Inferior parietal cortex (tissue), 1 donor: ENCODE data around the gene AKAIN1.
A peak's percentile ranks its signal among the peaks of the same experiment; 100 is the strongest.

ENCODE experiments used
- DNase-seq: peaks from one replicate; pipeline ENCODE4 v3.0.0-alpha.2; 2016; ENCODE audit errors: extremely low spot score

AKAIN1 gene

GRCh38 chr18:5162111-5162510 is 34.9 kb downstream of the AKAIN1 start:
- DNase-seq = no peak

GRCh38 chr18:5159080-5159479 is 38.0 kb downstream of the AKAIN1 start:
- DNase-seq = no peak

GRCh38 chr18:5158587-5158986 is 38.5 kb downstream of the AKAIN1 start:
- no peak for DNase-seq

GRCh38 chr18:5158172-5158571 is 38.9 kb downstream of the AKAIN1 start:
- no peak for DNase-seq

DNA sequence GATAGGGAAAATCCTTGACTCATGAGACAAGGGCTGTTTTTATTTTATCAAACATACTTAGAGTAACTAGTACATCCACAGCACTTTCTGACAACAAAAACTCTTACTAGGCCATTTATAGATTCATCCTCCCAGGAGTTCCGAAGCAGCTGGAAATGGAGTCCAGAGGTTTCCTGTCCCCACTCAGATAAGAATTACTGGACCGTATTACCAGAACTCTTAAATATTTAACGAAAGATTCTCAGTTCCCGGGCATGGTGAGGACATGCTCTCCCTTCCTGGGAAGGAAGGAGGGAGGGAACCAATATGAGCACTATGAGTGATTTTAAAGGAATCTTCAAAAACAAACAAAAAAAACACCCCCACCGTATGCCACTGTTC is 41.2 kb downstream of the AKAIN1 start:
- no peak for DNase-seq

GRCh38 chr18:5155218-5155906 is 41.7 kb downstream of the AKAIN1 start:
- DNase-seq = no peak

GRCh38 chr18:5152343-5153020 is 44.6 kb downstream of the AKAIN1 start:
- DNase-seq = no peak

DNA sequence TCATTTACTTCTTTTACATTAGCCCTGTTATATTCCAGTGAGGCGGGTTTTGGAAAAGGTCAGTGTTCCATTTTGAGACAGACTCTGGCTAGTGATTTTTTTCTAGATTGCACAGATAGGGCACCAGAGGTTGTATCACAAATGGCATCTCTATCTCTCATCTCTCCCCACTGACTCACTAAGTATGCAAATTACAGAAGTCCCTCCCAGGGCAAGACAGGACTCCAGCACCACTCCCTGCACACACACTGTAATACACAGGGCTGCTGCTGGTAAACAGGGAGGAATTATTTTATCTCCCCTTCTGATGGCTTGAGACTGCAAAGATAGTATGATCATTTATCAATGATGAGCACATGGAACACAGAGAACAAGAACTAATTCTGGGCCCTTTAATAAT is 46.2 kb downstream of the AKAIN1 start:
- no peak for DNase-seq

- no peak for DNase-seq
These were observed 51.0 kb downstream of the AKAIN1 start for GRCh38 chr18:5146093-5146492.

- peak; percentile 4 for DNase-seq
These were observed 51.8 kb downstream of the AKAIN1 start for GRCh38 chr18:5145168-5145825.

DNA sequence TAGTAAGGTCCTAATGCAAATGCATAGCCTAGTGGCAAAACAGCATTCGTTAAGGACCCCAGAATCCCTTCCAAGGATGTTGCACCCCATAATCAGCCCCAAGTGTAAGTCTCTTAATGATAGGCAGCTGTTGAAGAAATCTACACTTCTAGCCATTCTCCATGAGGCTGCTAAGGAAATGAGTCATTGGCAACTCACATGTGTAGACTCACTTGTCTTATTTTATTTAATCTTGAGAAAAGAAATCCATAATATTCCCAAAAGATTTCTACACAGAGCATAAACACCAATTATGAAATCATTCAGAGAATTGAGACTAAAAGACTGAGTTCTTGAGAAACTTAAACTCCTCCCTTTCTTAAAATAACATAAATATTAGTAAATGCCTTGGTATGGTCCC is 52.4 kb downstream of the AKAIN1 start:
- no peak for DNase-seq

DNA sequence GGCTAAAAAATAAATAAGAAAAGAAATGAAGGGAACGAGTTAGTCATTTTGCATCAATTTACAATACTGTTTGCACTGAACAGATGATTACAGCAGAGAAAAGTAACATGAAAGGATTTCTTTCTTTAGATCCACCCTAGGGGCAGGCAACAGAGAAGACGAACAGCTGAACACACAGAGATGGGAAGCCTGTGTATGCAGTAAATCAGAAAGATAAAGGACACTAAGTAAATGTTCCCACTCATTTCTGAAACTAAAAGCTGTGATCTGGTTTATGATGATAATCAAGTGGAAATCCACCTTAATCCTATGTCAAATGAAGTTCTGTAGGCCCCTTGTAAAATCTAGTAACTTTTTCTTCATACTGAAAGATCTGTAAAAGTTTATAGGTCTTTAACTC is 54.2 kb downstream of the AKAIN1 start:
- no peak for DNase-seq

- DNase-seq = no peak
These were observed 54.9 kb downstream of the AKAIN1 start for GRCh38 chr18:5142131-5142530.

- DNase-seq = no peak
These were observed 59.8 kb downstream of the AKAIN1 start for GRCh38 chr18:5137261-5137660.

GRCh38 chr18:5132987-5133386 is 64.1 kb downstream of the AKAIN1 start:
- DNase-seq = no peak

DNA sequence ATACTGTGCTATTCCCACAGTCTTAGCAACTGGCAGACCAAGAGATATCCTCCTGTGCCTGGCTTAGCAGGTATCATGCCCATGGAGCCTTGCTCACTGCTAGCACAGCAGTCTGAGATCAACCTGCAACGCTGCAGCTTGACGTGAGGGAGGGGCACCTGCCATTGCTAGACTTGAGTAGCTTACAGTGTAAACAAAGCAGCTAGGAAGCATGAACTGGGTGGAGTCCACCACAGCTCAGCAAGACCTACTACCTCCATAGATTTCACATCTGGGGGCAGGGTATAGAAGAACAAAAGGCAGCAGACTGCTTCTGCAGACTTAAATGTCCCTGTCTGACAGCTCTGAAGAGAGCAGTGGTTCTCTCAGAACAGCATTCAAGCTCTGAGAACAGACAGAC is 74.8 kb downstream of the AKAIN1 start:
- DNase-seq = no peak

GRCh38 chr18:5110266-5110665 is 86.8 kb downstream of the AKAIN1 start:
- DNase-seq = no peak

GRCh38 chr18:5107988-5108387 is 89.1 kb downstream of the AKAIN1 start:
- no peak for DNase-seq

GRCh38 chr18:5106730-5107129 is 90.3 kb downstream of the AKAIN1 start:
- DNase-seq = peak; percentile 3

DNA sequence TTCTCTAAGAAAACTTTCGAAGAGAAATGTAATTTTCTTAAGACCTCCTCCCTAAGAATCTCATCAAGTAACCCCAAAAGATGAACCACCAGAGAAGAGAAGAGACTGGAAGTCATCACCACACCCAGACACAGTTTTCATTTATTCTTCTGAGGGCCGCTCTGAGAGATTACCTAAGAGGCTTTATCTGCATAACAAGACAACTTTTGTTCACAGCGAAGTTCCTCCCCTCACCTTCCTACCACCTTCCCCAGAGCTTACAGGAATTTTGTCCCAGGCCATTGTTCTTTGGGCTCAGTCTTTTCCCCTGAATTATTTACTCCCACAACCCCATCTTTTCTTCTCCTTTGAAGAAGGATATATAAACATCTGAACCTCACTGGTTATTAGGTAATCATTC is 92.8 kb downstream of the AKAIN1 start:
- DNase-seq = no peak

DNA sequence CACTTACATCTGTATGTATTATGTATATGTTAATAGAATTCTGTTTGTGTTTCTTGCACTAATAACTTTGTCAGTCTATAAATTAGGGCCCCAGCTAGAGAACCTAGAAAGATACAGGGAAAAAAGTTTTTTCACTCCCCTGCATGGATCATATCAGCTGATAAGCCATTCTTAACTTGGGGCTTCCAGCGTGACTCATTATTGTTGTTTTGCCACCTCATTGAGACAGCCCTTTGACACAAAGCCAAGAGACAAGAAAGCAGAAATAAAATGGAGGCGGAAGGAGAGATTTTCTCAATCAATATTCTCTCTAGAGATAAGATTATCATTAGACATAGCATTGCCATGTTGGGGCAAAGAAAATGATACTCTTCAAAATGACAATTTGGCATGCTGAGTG is 93.4 kb downstream of the AKAIN1 start:
- no peak for DNase-seq

- peak; percentile 13 for DNase-seq
These were observed 93.8 kb downstream of the AKAIN1 start for GRCh38 chr18:5103286-5103685.

- no peak for DNase-seq
These were observed 99.8 kb downstream of the AKAIN1 start for GRCh38 chr18:5097116-5097703.
